GM12864 (cell line): ENCODE results near the gene NRL.

Experiments used
- DNase-seq: peaks from one replicate; pipeline ENCODE4 v3.0.0-alpha.2; 2011; ENCODE audit warnings: low read depth
- H3K4me3 ChIP-seq: 2 replicates; pipeline ENCODE4 v1.5.1; 2011; ENCODE audit warnings: mild to moderate bottlenecking, low read depth, low read length, control low read depth
- CTCF ChIP-seq: IDR thresholded peaks from 2 replicates; pipeline ENCODE4 v1.5.1; 2011; ENCODE audit warnings: low read depth, mild to moderate bottlenecking, moderate library complexity, low read length, control low read depth, inconsistent platforms; ENCODE audit errors: missing control alignments

NRL gene

GRCh38 chr14:24080888-24081738 is 33.6 kb downstream of the NRL start:
- no peak for TF ChIP-seq CTCF
- DNase-seq: peak; percentile 58
- H3K4me3 ChIP-seq: peak overlapping the region; percentile 67

- no peak for TF ChIP-seq CTCF
- no peak overlapping the region for H3K4me3 ChIP-seq
- DNase-seq: no peak
Observed at GRCh38 chr14:24080142-24080530, 34.6 kb downstream of the NRL start.

- no peak for DNase-seq
- no peak for TF ChIP-seq CTCF
- H3K4me3 ChIP-seq: no peak overlapping the region
Observed at GRCh38 chr14:24079491-24080141, 35.1 kb downstream of the NRL start.

- no peak for DNase-seq
- no peak for TF ChIP-seq CTCF
- H3K4me3 ChIP-seq: no peak overlapping the region
Observed at GRCh38 chr14:24078146-24078545, 36.6 kb downstream of the NRL start.

GRCh38 chr14:24077086-24077485 is 37.7 kb downstream of the NRL start:
- no peak for DNase-seq
- H3K4me3 ChIP-seq: no peak overlapping the region
- no peak for TF ChIP-seq CTCF

- DNase-seq: no peak
- TF ChIP-seq CTCF: no peak
- no peak overlapping the region for H3K4me3 ChIP-seq
Observed at GRCh38 chr14:24076302-24076601, 38.5 kb downstream of the NRL start.
